Astrocyte (in vitro differentiated cells and primary cell): ENCODE results near the gene ETV6.

Source experiments
- EZH2 ChIP-seq: IDR thresholded peaks from 2 replicates; pipeline ENCODE4 v1.6.1; 2012; ENCODE audit warnings: mild to moderate bottlenecking, low read length, inconsistent platforms; ENCODE audit not compliant: insufficient read depth
- TF ChIP-seq, protein P1 (sequence below): IDR thresholded peaks from 2 replicates; pipeline ENCODE4 v1.5.1; 2011; ENCODE audit warnings: low read depth, mild to moderate bottlenecking, inconsistent platforms, low read length, moderate library complexity; ENCODE audit not compliant: insufficient read depth

DNA sequence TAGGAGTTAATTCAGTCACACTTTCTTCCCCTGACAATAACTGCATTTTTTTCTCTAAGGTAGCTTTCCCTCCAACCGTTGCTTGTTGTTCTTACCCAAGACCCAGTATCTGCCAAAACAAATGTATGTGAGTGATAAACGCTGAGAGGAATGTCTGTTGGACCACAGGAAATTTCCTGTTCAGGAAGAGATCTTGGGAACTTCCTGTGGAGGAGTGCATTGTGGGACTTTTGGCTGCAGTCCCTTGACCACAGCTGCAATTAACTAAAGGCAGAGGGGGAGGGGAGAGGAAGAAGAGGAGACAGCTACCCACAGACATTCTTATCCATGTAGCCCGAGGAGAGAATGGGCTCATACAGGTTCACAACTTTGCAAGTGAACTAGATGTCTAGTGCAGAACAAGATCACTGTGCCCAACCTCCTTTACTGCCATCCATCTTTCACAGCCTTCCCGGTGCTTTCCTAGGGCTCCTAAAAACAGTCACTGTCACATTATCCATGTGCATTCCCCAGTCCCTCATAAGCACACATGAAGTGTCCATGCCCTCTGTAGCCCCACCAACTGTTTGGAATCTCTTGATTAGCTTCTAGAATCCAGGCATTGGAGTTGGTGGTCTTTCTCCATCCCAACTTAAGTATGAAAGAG, 149.5 kb downstream of the ETV6 start:
- TF ChIP-seq, protein P1, sequence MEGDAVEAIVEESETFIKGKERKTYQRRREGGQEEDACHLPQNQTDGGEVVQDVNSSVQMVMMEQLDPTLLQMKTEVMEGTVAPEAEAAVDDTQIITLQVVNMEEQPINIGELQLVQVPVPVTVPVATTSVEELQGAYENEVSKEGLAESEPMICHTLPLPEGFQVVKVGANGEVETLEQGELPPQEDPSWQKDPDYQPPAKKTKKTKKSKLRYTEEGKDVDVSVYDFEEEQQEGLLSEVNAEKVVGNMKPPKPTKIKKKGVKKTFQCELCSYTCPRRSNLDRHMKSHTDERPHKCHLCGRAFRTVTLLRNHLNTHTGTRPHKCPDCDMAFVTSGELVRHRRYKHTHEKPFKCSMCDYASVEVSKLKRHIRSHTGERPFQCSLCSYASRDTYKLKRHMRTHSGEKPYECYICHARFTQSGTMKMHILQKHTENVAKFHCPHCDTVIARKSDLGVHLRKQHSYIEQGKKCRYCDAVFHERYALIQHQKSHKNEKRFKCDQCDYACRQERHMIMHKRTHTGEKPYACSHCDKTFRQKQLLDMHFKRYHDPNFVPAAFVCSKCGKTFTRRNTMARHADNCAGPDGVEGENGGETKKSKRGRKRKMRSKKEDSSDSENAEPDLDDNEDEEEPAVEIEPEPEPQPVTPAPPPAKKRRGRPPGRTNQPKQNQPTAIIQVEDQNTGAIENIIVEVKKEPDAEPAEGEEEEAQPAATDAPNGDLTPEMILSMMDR, result no peak
- TF ChIP-seq EZH2, result no peak
